H1 (cell line): Measurements from ENCODE around the gene RGS11. TPM values are rescaled to one million over a fixed set of nuclear protein-coding genes. Genes with fewer than 3 reads are reported as not detected.

Experiments used
- BRCA1 ChIP-seq: IDR thresholded peaks from 2 replicates; pipeline ENCODE4 v1.6.1; 2012; ENCODE audit warnings: low read depth, low read length, improper control_type of control experiment
- EP300 ChIP-seq, 2 experiments: IDR thresholded peaks; 1 replicate in 1 of 2; 2 replicates in 1 of 2; pipeline ENCODE4 v1.6.1; 2011 to 2012; ENCODE audit warnings: low read depth in 2 of 2, low read length in 2 of 2, mild to moderate bottlenecking in 2 of 2, borderline replicate concordance in 1 of 2, inconsistent platforms in 1 of 2, moderate library complexity in 1 of 2
- FOSL1 ChIP-seq: IDR thresholded peaks from 2 replicates; pipeline ENCODE4 v1.6.1; 2011; ENCODE audit warnings: mild to moderate bottlenecking, low read depth, low read length, moderate library complexity; ENCODE audit not compliant: insufficient read depth
- NRF1 ChIP-seq: IDR thresholded peaks from 2 replicates; pipeline ENCODE4 v1.6.1; 2011; ENCODE audit warnings: mild to moderate bottlenecking, low read depth, low read length, improper control_type of control experiment
- TEAD4 ChIP-seq: IDR thresholded peaks from 2 replicates; pipeline ENCODE4 v1.6.1; 2012; ENCODE audit warnings: low read depth, low read length, inconsistent platforms, mixed read lengths
- polyA plus RNA-seq, 7 experiments: library from polyadenylated mRNA; depleted of rRNA in 3 of 7; stranded (reverse) in 5 of 7; unstranded in 2 of 7; fragments of >200 nt in 5 of 7; fragments of 200-250 nt in 2 of 7; gene quantifications; 1 replicate in 5 of 7; 2 replicates in 1 of 7; 4 replicates in 1 of 7; pipeline versions ENCODE4 v1.2.1 to v1.2.3, GENCODE V29; 2011 to 2013; ENCODE audit warnings: missing spikeins in 2 of 7, mixed read lengths in 2 of 7
- total RNA-seq: library from RNA; stranded (reverse); fragmentation: NEBNext Ultra II Directional; extraction: Animal tissue kit (Norgen Biotek cat#: 25700); gene quantifications from 2 replicates; pipeline ENCODE4 v1.2.1, GENCODE V29; 2021
- TF ChIP-seq, protein P1 (sequence below): IDR thresholded peaks from 2 replicates; pipeline ENCODE4 v1.6.1; 2012; ENCODE audit warnings: low read length, inconsistent platforms
- TF ChIP-seq, protein P2 (sequence below): IDR thresholded peaks from 2 replicates; pipeline ENCODE4 v1.6.1; 2011; ENCODE audit warnings: low read depth, mild to moderate bottlenecking, low read length; ENCODE audit not compliant: insufficient read depth

RGS11 gene
- total and polyA plus RNA-seq, 2 of the 8 experiments (the other 6 are each of a cell fraction or from before 2014, with no cell fraction given): 0.84 to 1.2 TPM

DNA sequence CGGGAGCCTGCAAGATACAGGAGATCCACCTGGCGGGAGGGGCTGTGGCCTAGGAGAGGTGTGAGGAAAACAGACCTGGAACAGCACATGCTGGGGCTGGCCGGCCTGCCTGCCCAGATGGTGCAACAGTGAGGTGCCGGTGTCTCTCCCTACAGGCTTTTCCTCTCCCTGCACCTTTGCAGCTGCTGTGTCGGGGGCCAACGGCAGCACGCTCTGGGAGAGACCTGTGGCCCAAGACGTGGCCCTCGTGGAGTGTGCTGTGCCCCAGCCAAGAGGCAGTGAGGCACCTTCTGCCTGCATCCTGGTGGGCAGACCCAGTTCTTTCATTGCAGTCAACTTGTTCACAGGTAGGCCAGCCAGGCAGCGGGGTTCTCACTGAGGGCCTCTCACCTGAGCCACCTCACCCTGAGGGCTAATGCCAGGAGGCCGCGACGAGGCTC lies 15.9 kb downstream of the RGS11 start (continued):
- TF ChIP-seq, protein P1, sequence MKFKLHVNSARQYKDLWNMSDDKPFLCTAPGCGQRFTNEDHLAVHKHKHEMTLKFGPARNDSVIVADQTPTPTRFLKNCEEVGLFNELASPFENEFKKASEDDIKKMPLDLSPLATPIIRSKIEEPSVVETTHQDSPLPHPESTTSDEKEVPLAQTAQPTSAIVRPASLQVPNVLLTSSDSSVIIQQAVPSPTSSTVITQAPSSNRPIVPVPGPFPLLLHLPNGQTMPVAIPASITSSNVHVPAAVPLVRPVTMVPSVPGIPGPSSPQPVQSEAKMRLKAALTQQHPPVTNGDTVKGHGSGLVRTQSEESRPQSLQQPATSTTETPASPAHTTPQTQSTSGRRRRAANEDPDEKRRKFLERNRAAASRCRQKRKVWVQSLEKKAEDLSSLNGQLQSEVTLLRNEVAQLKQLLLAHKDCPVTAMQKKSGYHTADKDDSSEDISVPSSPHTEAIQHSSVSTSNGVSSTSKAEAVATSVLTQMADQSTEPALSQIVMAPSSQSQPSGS: no peak
- TF ChIP-seq FOSL1 (no peak), BRCA1 (no peak), NRF1 (no peak), EP300 (IDR thresholded peaks at IDR 0.05; ENCODE audit: borderline replicate concordance in 1 of 2, low read depth in 2 of 2, low read length in 2 of 2) (no peak), TEAD4 (no peak)
- TF ChIP-seq, protein P2, sequence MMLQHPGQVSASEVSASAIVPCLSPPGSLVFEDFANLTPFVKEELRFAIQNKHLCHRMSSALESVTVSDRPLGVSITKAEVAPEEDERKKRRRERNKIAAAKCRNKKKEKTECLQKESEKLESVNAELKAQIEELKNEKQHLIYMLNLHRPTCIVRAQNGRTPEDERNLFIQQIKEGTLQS: no peak
